Kidney (tissue), 14 donors: ENCODE data around the gene FHOD3. TPM values are rescaled to one million over a fixed set of nuclear protein-coding genes. Genes with fewer than 3 reads are reported as not detected.

Experiments
- DNase-seq, 5 donors: peaks; one replicate each; pipeline ENCODE4 v3.0.0-alpha.2; 2013 to 2020
- FAIRE-seq: peaks from 2 replicates; lab custom pipeline; 2012; peaks lifted over from hg19 to GRCh38; lab: Jason Lieb, UNC
- H3K27ac ChIP-seq, 2 donors: one replicate each; pipeline ENCODE4 v1.7.0; 2013; ENCODE audit warnings: low read depth in 2 of 2, low read length in 2 of 2, inconsistent platforms in 1 of 2
- H3K27me3 ChIP-seq: one replicate; pipeline ENCODE4 v1.7.1; 2013; ENCODE audit warnings: low read length, inconsistent platforms; ENCODE audit not compliant: control insufficient read depth, insufficient read depth
- H3K36me3 ChIP-seq, 3 donors: one replicate each; pipeline versions ENCODE4 v1.7.0 to v1.7.1; 2013; ENCODE audit warnings: low read length in 3 of 3, control low read depth in 1 of 3, inconsistent platforms in 1 of 3; ENCODE audit not compliant: insufficient read depth in 3 of 3, control insufficient read depth in 2 of 3
- H3K4me1 ChIP-seq, 3 donors: one replicate each; pipeline versions ENCODE4 v1.7.0 to v1.7.1; 2013; ENCODE audit warnings: low read length in 3 of 3, inconsistent platforms in 1 of 3, low read depth in 1 of 3; ENCODE audit not compliant: control insufficient read depth in 2 of 3, insufficient read depth in 2 of 3
- H3K4me3 ChIP-seq, 3 donors: one replicate each; pipeline versions ENCODE4 v1.7.0 to v1.8.1; 2013; ENCODE audit warnings: low read length in 3 of 3, control low read depth in 1 of 3, inconsistent platforms in 1 of 3
- H3K9ac ChIP-seq, 3 donors: one replicate each; pipeline versions ENCODE4 v1.7.0 to v1.7.1; 2013; ENCODE audit warnings: low read length in 3 of 3, control low read depth in 1 of 3, inconsistent platforms in 1 of 3
- H3K9me3 ChIP-seq, 3 donors: one replicate each; pipeline versions ENCODE4 v1.7.0 to v1.7.1; 2013; ENCODE audit warnings: low read length in 3 of 3, control low read depth in 1 of 3, inconsistent platforms in 1 of 3; ENCODE audit not compliant: control insufficient read depth in 2 of 3, insufficient read depth in 1 of 3
- CTCF ChIP-seq: IDR thresholded peaks from 3 replicates; pipeline ENCODE4 v1.5.1; 2012; ENCODE audit warnings: mild to moderate bottlenecking, moderate library complexity, borderline replicate concordance; ENCODE audit not compliant: insufficient read depth; ENCODE audit errors: extremely low read depth
- intact Hi-C: fragments of 100-400 bp; cut with DNase I; formaldehyde crosslinking; loops from one replicate; pipeline ENCODE4 v1.11.1; 2022
- polyA plus RNA-seq: library from polyadenylated mRNA; stranded (reverse); fragments of 350-450 nt; fragmentation: Illumina TruSeq; extraction: RNeasy Lipid Tissue Mini Kit (QIAGEN cat#74804); gene quantifications from one replicate; pipeline ENCODE4 v1.2.3, GENCODE V29; 2014; ENCODE audit warnings: low read depth, low replicate concordance; ENCODE audit not compliant: insufficient read depth
- total RNA-seq: library from RNA; stranded (reverse); fragmentation: NEBNext Ultra II Directional; extraction: Animal tissue kit (Norgen Biotek cat#: 25700); gene quantifications from one replicate; pipeline ENCODE4 v1.2.1, GENCODE V29; 2021
- donor health status: control.
- donor health status: control.
- donor health status: control.
- donor health status: control.
- donor health status: control.
- donor health status: DM: yes; HTN: yes; CAD: no.
- donor health status: Normal renal cell carcinoma (clear cell type).

FHOD3 gene
- total and polyA plus RNA-seq, 2 donors from 2014 or later: 21.5 to 28.0 TPM

GRCh38 chr18:36700955-36701354 is 403.4 kb downstream of the FHOD3 start:
- intact Hi-C loops: no loop called here
- TF ChIP-seq CTCF: no peak
- H3K27ac ChIP-seq: no peak overlapping the region

DNA sequence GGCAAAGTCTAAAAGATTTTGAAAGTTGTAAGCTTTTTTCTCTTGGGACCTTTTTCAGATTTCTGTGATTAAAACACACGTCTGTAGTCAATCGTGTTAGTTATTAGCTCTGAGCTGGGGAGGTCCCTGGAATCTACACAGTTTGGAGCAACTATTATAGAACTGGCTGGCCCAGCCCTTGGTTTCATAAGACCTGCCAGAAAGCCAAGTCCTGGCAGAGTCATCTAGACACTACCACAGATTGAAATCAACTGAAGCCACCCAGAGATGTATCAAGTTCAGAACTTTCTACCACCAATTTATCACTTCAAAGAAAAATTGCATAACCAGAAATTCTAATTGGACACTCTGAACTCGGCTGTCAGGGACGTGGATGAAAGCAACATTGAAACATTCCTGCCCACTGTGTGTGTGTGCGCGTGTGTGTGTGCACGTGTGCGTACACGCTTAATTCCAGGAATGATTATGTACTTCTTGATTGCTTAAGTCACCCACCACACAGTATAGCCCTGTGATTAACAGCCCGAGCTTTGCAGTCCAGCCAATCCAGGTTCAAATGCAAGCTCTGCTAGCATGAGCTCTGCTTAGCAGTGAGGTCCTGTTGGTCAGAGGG is 405.0 kb downstream of the FHOD3 start:
- Histone ChIP-seq H3K9ac (no peak overlapping the region), H3K4me1 (peaks cover 0 to 6% (median 0%) of the 10 kb centered on the region in 3 donors), H3K4me3 (no peak overlapping the region), H3K27ac (no peak overlapping the region), H3K9me3 (no peaks in the 10 kb centered on the region), H3K36me3 (peaks cover 0 to 9% (median 4%) of the 10 kb centered on the region in 3 donors), H3K27me3 (no peaks in the 10 kb centered on the region)
- TF ChIP-seq CTCF: no peak
- FAIRE-seq: no peak
- DNase-seq: no peak
- intact Hi-C loops: no loop called here

More at GRCh38 chr18:36700955-36701354, 403.4 kb downstream of the FHOD3 start:
- no peaks in the 10 kb centered on the region for H3K9me3 ChIP-seq
- FAIRE-seq (no peak), DNase-seq (no peak)
- H3K4me1 ChIP-seq: peaks cover 0 to 6% (median 0%) of the 10 kb centered on the region in 3 donors
- H3K4me3 ChIP-seq: no peak overlapping the region
- H3K36me3 ChIP-seq: peaks cover 0 to 9% (median 4%) of the 10 kb centered on the region in 3 donors
- no peaks in the 10 kb centered on the region for H3K27me3 ChIP-seq
- H3K9ac ChIP-seq: no peak overlapping the region

DNA sequence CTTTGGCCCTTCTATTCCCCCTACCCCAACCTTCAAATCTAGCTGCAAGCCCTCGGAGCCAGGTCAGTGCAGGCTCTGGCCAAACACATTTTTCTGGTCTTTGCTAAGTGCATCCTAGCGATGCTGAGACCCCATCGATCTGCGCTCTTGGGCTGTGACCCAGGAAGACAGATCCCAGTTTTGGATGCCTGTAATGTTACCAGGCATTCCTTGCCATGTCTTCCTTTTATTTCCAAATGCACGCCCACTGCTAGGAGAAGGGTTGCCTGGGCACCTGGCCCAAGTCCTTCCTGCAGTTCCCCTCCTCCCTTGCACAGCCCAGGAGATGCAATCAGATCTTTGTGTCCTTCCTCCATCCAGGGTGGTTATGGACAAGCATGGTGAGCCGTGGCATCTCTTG is 406.6 kb downstream of the FHOD3 start:
- H3K27ac ChIP-seq: no peak overlapping the region
- H3K4me1 ChIP-seq: peaks cover 0 to 6% (median 0%) of the 10 kb centered on the region in 3 donors
- H3K27me3 ChIP-seq: no peaks in the 10 kb centered on the region
- H3K9ac ChIP-seq: no peak overlapping the region
- H3K9me3 ChIP-seq: no peaks in the 10 kb centered on the region
- no peak for TF ChIP-seq CTCF
- no peak overlapping the region for H3K4me3 ChIP-seq
- no peak for DNase-seq
- peaks cover 0 to 9% (median 7%) of the 10 kb centered on the region in 3 donors for H3K36me3 ChIP-seq
- FAIRE-seq: no peak
- intact Hi-C loops: no loop called here
